ENCODE measurements around the gene PPP1R18.

PPP1R18 gene

DNA sequence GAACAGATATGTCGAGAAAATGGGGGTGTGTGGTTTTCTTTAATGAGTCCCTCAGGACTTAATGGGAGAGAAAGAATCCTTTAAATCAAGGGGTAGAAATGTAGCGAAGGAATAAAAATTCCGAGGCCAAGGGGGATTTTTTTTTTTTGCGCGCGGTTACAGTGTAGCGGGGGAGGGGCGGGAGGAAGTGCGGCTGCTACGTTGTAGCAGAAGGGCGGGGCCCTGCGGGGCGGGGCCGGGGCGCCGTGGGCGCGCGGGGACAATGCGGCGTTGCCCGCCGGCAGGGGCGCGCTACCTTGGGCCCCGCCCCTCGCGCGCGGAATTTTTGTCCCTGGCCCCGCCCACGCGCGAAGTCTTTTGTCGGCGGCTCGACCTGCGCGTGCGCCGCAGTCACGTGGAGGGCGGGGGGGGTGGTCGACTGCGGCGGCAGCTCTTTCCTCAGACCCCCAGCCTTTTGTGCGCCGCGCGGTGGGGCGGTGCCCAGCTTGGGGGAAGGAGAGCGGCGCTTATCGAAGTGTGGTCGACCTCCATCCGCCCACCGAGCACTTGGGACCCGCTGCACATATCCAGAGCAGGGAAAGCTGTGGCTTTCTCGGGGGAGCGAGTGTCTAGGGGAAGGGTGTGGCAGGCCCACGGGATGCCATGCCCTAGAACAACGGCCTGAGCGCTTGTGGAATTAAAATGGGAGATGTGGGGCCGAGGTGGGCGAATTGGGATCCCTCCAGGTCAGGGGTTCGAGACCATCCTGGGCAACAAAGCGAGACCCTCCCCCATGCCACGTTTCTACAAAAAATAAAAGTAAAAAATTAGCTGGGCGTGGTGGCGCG is 35.0 kb upstream of the PPP1R18 start:
- Histone ChIP-seq H3K4me3 (ENCODE audit: low read length in 2 of 2) (peak overlapping the region; percentile 89 to 98), H3K79me1 (ENCODE audit: low read depth, low read length) (peaks cover 8% of the 10 kb centered on the region), H2AFZ (ENCODE audit: low read length) (no peak overlapping the region), H4K8ac (ENCODE audit: low read depth, low read length) (peak overlapping the region; percentile 26), H2BK5ac (ENCODE audit: low read length) (peak overlapping the region; percentile 89), H3K27me3 (ENCODE audit: control insufficient read depth in 3 of 3, insufficient read depth in 3 of 3, low read depth in 1 of 3, low read length in 3 of 3) (no peaks in the 10 kb centered on the region), H3K36me3 (replicated peaks in 1 of 2; ENCODE audit: control insufficient read depth in 2 of 2, insufficient read depth in 2 of 2, low read length in 2 of 2) (peaks cover 40 to 48% of the 10 kb centered on the region in 2 donors), H3K18ac (ENCODE audit: low read length) (peak overlapping the region; percentile 90), H3K9ac (ENCODE audit: low read depth, low read length, poor library complexity) (peak overlapping the region; percentile 88), H3K23ac (ENCODE audit: low read depth, low read length, poor library complexity) (peak overlapping the region; percentile 87), H3K4me1 (ENCODE audit: control insufficient read depth in 2 of 2, insufficient read depth in 1 of 2, low read depth in 1 of 2, low read length in 2 of 2) (peaks cover 13 to 28% of the 10 kb centered on the region in 2 donors), H2BK120ac (ENCODE audit: low read depth, low read length) (no peak overlapping the region), H4K91ac (ENCODE audit: low read depth, low read length, poor library complexity) (no peak overlapping the region), H2AK5ac (ENCODE audit: low read depth, low read length) (no peak overlapping the region), H2BK15ac (ENCODE audit: low read length) (peak overlapping the region; percentile 73), H3K9me3 (replicated peaks in 1 of 2; ENCODE audit: control insufficient read depth in 2 of 2, insufficient read depth in 1 of 2, low read depth in 1 of 2, low read length in 2 of 2) (no peaks in the 10 kb centered on the region), H3K4me2 (ENCODE audit: insufficient read depth, low read length, poor library complexity, severe bottlenecking) (peak overlapping the region; percentile 69), H3K27ac (replicated peaks; ENCODE audit: low read length) (peak overlapping the region; percentile 89), H2BK12ac (ENCODE audit: low read length) (no peak overlapping the region), H3K14ac (ENCODE audit: low read length) (peak overlapping the region; percentile 50), H3K4ac (ENCODE audit: low read length) (no peak overlapping the region)
- no CpG with 5 or more reads among the region's 71 CpGs for WGBS, 2 donors (ENCODE audit: extremely low coverage in 2 of 2, insufficient read length in 2 of 2, insufficient replicate concordance in 1 of 2)
- DNase-seq (ENCODE audit: low spot score): peak; percentile 95

- Histone ChIP-seq H3K9me3 (replicated peaks in 1 of 2; ENCODE audit: control insufficient read depth in 2 of 2, insufficient read depth in 1 of 2, low read depth in 1 of 2, low read length in 2 of 2) (no peaks in the 10 kb centered on the region), H3K27me3 (ENCODE audit: control insufficient read depth in 3 of 3, insufficient read depth in 3 of 3, low read depth in 1 of 3, low read length in 3 of 3) (no peaks in the 10 kb centered on the region), H2BK120ac (ENCODE audit: low read depth, low read length) (no peak overlapping the region), H2AK5ac (ENCODE audit: low read depth, low read length) (peak overlapping the region; percentile 1), H3K4me3 (ENCODE audit: low read length in 2 of 2) (peak overlapping the region; percentile 89 to 98), H3K18ac (ENCODE audit: low read length) (peak overlapping the region; percentile 3), H3K14ac (ENCODE audit: low read length) (no peak overlapping the region), H3K36me3 (replicated peaks in 1 of 2; ENCODE audit: control insufficient read depth in 2 of 2, insufficient read depth in 2 of 2, low read length in 2 of 2) (peaks cover 36 to 43% of the 10 kb centered on the region in 2 donors), H3K23ac (ENCODE audit: low read depth, low read length, poor library complexity) (no peak overlapping the region), H4K91ac (ENCODE audit: low read depth, low read length, poor library complexity) (no peak overlapping the region), H3K27ac (replicated peaks; ENCODE audit: low read length) (peak overlapping the region; percentile 89), H3K79me1 (ENCODE audit: low read depth, low read length) (peaks cover 8% of the 10 kb centered on the region), H2AFZ (ENCODE audit: low read length) (no peak overlapping the region), H2BK5ac (ENCODE audit: low read length) (no peak overlapping the region), H3K9ac (ENCODE audit: low read depth, low read length, poor library complexity) (peak overlapping the region; percentile 78), H3K4ac (ENCODE audit: low read length) (no peak overlapping the region), H2BK15ac (ENCODE audit: low read length) (no peak overlapping the region), H3K4me2 (ENCODE audit: insufficient read depth, low read length, poor library complexity, severe bottlenecking) (peak overlapping the region; percentile 26), H4K8ac (ENCODE audit: low read depth, low read length) (no peak overlapping the region), H2BK12ac (ENCODE audit: low read length) (no peak overlapping the region), H3K4me1 (ENCODE audit: control insufficient read depth in 2 of 2, insufficient read depth in 1 of 2, low read depth in 1 of 2, low read length in 2 of 2) (peaks cover 15 to 30% of the 10 kb centered on the region in 2 donors)
- no CpG with 5 or more reads among the region's 29 CpGs for WGBS, 2 donors (ENCODE audit: extremely low coverage in 2 of 2, insufficient read length in 2 of 2, insufficient replicate concordance in 1 of 2)
- no peak for DNase-seq (ENCODE audit: low spot score)
Observed at GRCh38 chr6:30720738-30721197, 34.3 kb upstream of the PPP1R18 start.

DNA sequence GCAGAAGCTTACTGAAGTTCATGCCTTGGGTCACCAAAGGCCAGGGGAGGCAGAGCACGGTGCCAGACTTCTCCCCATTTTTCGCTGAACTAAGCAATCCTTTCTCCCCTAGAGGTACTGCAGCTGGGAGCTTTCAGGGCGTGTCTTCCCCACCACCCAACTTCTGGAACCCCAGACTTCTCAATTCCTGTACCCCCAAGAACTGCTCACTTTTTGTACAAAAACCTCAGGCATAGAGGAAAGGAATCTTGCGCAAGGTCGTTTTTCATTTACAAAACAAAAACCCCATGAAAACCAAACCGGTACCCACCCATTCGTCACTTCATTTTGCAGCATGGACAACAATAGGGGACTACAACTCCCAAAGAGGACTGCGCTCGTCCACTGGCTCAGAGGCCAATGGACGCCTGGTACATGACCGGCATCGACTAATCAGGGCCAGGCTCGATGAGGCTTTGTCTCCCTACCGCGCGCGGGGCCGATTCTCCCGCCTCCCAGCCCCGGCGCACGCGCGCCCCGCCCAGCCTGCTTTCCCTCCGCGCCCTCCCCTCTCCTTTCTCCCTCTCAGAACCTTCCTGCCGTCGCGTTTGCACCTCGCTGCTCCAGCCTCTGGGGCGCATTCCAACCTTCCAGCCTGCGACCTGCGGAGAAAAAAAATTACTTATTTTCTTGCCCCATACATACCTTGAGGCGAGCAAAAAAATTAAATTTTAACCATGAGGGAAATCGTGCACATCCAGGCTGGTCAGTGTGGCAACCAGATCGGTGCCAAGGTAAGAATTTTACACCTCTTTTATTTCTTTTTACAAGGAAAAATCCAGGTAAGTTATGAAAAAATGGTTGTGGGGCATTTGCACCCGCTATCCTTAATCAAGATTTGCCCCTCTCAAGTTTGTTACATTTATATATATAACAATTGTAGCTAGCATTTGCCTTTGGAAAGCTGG is 33.6 kb upstream of the PPP1R18 start, which contains the start of gene TUBB:
Gene TUBB, plus strand, starts transcription at position 562 of the 947 bp plus-strand sequence. Its CDS starts 155 bp downstream, at position 717.
- DNase-seq (ENCODE audit: low spot score): peak; percentile 97
- H3K4me2 ChIP-seq (ENCODE audit: insufficient read depth, low read length, poor library complexity, severe bottlenecking): peak within 1 kb of the TSS; percentile 55
- WGBS, 2 donors (ENCODE audit: extremely low coverage in 2 of 2, insufficient read length in 2 of 2, insufficient replicate concordance in 1 of 2): no CpG with 5 or more reads among the region's 38 CpGs
- H3K27ac ChIP-seq (replicated peaks; ENCODE audit: low read length): peak within 1 kb of the TSS; percentile 89
- H2AFZ ChIP-seq (ENCODE audit: low read length): peak within 1 kb of the TSS; percentile 39
- H3K4me1 ChIP-seq (ENCODE audit: control insufficient read depth in 2 of 2, insufficient read depth in 1 of 2, low read depth in 1 of 2, low read length in 2 of 2): peaks cover 15 to 30% of the 10 kb centered on the region in 2 donors
- no peak within 1 kb of the TSS for H2BK5ac ChIP-seq (ENCODE audit: low read length)
- H3K9me3 ChIP-seq (replicated peaks in 1 of 2; ENCODE audit: control insufficient read depth in 2 of 2, insufficient read depth in 1 of 2, low read depth in 1 of 2, low read length in 2 of 2): no peaks in the 10 kb centered on the region
- H3K23ac ChIP-seq (ENCODE audit: low read depth, low read length, poor library complexity): peak within 1 kb of the TSS; percentile 70
- H3K36me3 ChIP-seq (replicated peaks in 1 of 2; ENCODE audit: control insufficient read depth in 2 of 2, insufficient read depth in 2 of 2, low read length in 2 of 2): peaks cover 32 to 38% of the 10 kb centered on the region in 2 donors
- no peak within 1 kb of the TSS for H3K14ac ChIP-seq (ENCODE audit: low read length)
- peaks cover 8% of the 10 kb centered on the region for H3K79me1 ChIP-seq (ENCODE audit: low read depth, low read length)
- peak within 1 kb of the TSS; percentile 1 for H2AK5ac ChIP-seq (ENCODE audit: low read depth, low read length)
- H3K18ac ChIP-seq (ENCODE audit: low read length): peak within 1 kb of the TSS; percentile 11
- H2BK12ac ChIP-seq (ENCODE audit: low read length): no peak within 1 kb of the TSS
- H4K91ac ChIP-seq (ENCODE audit: low read depth, low read length, poor library complexity): no peak within 1 kb of the TSS
- peak within 1 kb of the TSS; percentile 78 for H3K9ac ChIP-seq (ENCODE audit: low read depth, low read length, poor library complexity)
- no peaks in the 10 kb centered on the region for H3K27me3 ChIP-seq (ENCODE audit: control insufficient read depth in 3 of 3, insufficient read depth in 3 of 3, low read depth in 1 of 3, low read length in 3 of 3)
- no peak within 1 kb of the TSS for H3K4ac ChIP-seq (ENCODE audit: low read length)
- no peak within 1 kb of the TSS for H2BK15ac ChIP-seq (ENCODE audit: low read length)
- H4K8ac ChIP-seq (ENCODE audit: low read depth, low read length): no peak within 1 kb of the TSS
- peak within 1 kb of the TSS; percentile 89 to 98 for H3K4me3 ChIP-seq (ENCODE audit: low read length in 2 of 2)
- no peak within 1 kb of the TSS for H2BK120ac ChIP-seq (ENCODE audit: low read depth, low read length)
